ENCODE measurements around the gene RNPS1. TPM values are rescaled to one million over a fixed set of nuclear protein-coding genes. Genes with fewer than 3 reads are reported as not detected.

RNPS1 gene
- total and polyA plus RNA-seq, 2 of the 4 experiments (the other 2 are of a cell fraction): 57.5 to 192 TPM

GRCh38 chr16:2288726-2289125, 20.8 kb upstream of the RNPS1 start:
- 56% methylated on average over 5 of the region's 8 CpGs; no CpG with 5 or more reads in 1 of the 2 experiments for WGBS, 2 experiments (ENCODE audit: extremely low coverage in 2 of 2, insufficient read length in 1 of 2)
- ChIA-PET POLR2A (ENCODE audit: unreplicated experiment) (no interaction called here), CTCF (no interaction called here)
- H2BK120ac ChIP-seq (ENCODE audit: low read depth, low read length): no peak overlapping the region
- intact Hi-C loops (cut with micrococcal nuclease): no loop called here
- H2AFZ ChIP-seq (replicated peaks; ENCODE audit: low read length, poor library complexity): no peak overlapping the region
- no peak overlapping the region for H3K23ac ChIP-seq (ENCODE audit: low read depth, low read length)
- in situ Hi-C loops (cut with MboI; ENCODE audit: low sequenced_read_pairs): no loop called here
- H4K91ac ChIP-seq (ENCODE audit: insufficient read depth, low read depth, low read length): no peak overlapping the region
- H3K27ac ChIP-seq (ENCODE audit: insufficient read depth, low read length): no peak overlapping the region
- H3K9me3 ChIP-seq (ENCODE audit: control insufficient read depth, insufficient read depth, low read length): no peaks in the 10 kb centered on the region
- no peak overlapping the region for H2AK9ac ChIP-seq (replicated peaks; ENCODE audit: low read depth, low read length, poor library complexity)
- no peak overlapping the region for H3K18ac ChIP-seq (ENCODE audit: low read depth, low read length)
- H3K56ac ChIP-seq (ENCODE audit: extremely low read depth, insufficient read depth, low read length): no peak overlapping the region
- TF ChIP-seq RCOR1 (IDR thresholded peaks at IDR 0.05; ENCODE audit: insufficient replicate concordance, low read length): no peak
- no peak for TF ChIP-seq CHD1 (IDR thresholded peaks at IDR 0.05; ENCODE audit: low read depth, low read length)
- no peak for TF ChIP-seq SMC3 (IDR thresholded peaks at IDR 0.05; ENCODE audit: low read depth, low read length)
- no peak for TF ChIP-seq MXI1 (IDR thresholded peaks at IDR 0.05; ENCODE audit: borderline replicate concordance, low read depth, low read length)
- TF ChIP-seq CEBPB (IDR thresholded peaks at IDR 0.05; ENCODE audit: low read depth, low read length): no peak
- no peak for TF ChIP-seq RFX5 (IDR thresholded peaks at IDR 0.05; ENCODE audit: low read depth, low read length)
- no peak for TF ChIP-seq POLR2A (IDR thresholded peaks at IDR 0.05; ENCODE audit: low read depth, low read length)
- TF ChIP-seq, protein P1, sequence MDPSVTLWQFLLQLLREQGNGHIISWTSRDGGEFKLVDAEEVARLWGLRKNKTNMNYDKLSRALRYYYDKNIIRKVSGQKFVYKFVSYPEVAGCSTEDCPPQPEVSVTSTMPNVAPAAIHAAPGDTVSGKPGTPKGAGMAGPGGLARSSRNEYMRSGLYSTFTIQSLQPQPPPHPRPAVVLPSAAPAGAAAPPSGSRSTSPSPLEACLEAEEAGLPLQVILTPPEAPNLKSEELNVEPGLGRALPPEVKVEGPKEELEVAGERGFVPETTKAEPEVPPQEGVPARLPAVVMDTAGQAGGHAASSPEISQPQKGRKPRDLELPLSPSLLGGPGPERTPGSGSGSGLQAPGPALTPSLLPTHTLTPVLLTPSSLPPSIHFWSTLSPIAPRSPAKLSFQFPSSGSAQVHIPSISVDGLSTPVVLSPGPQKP (IDR thresholded peaks at IDR 0.05; ENCODE audit: borderline replicate concordance, low read depth, low read length): no peak
- TF ChIP-seq CTCF (conservative IDR thresholded peaks at IDR 0.05; ENCODE audit: low read depth, low read length): no peak
- TF ChIP-seq BHLHE40 (IDR thresholded peaks at IDR 0.05; ENCODE audit: low read depth, low read length): no peak
- no peak for TF ChIP-seq USF2 (IDR thresholded peaks at IDR 0.05; ENCODE audit: low read depth, low read length)
- TF ChIP-seq NFE2L2 (IDR thresholded peaks at IDR 0.05; ENCODE audit: low read depth, low read length): no peak
- no peak for TF ChIP-seq RAD21 (IDR thresholded peaks at IDR 0.05; ENCODE audit: low read length)
- no peak for TF ChIP-seq FOS (IDR thresholded peaks at IDR 0.05; ENCODE audit: low read depth, low read length)
- TF ChIP-seq MAFK (IDR thresholded peaks at IDR 0.05; ENCODE audit: low read depth, low read length): no peak
- TF ChIP-seq MAZ (IDR thresholded peaks at IDR 0.05; ENCODE audit: borderline replicate concordance, low read depth, low read length): no peak
- no peak overlapping the region for H4K5ac ChIP-seq (ENCODE audit: low read depth, low read length)
- no peak overlapping the region for H3K4me3 ChIP-seq (ENCODE audit: insufficient read depth, low read depth, low read length)
- H2BK15ac ChIP-seq (ENCODE audit: low read depth, low read length): no peak overlapping the region
- dilution Hi-C loops (cut with HindIII; ENCODE audit: low sequenced_read_pairs, unreplicated experiment): no loop called here
- no peak overlapping the region for H3K4me2 ChIP-seq (ENCODE audit: low read depth, low read length)
- H2BK5ac ChIP-seq (ENCODE audit: low read depth, low read length, poor library complexity, severe bottlenecking): no peak overlapping the region
- no TSS peak for BruUV-seq (replicated peaks)
- H4K8ac ChIP-seq (ENCODE audit: low read depth in 2 of 2, low read length in 2 of 2): no peak overlapping the region
- H2BK20ac ChIP-seq (ENCODE audit: low read depth, low read length): no peak overlapping the region
- H3K27me3 ChIP-seq (ENCODE audit: control insufficient read depth, insufficient read depth, low read length): peaks cover 16% of the 10 kb centered on the region
- H3K79me1 ChIP-seq (ENCODE audit: low read depth in 1 of 2, low read length in 2 of 2): no peaks in the 10 kb centered on the region
- H3K4me1 ChIP-seq (ENCODE audit: control insufficient read depth, insufficient read depth, low read length): no peaks in the 10 kb centered on the region
- no peak overlapping the region for H3K4ac ChIP-seq (ENCODE audit: low read depth, low read length)
- no peaks in the 10 kb centered on the region for H3K9me1 ChIP-seq (ENCODE audit: insufficient read depth, low read length)
- H3K14ac ChIP-seq (replicated peaks; ENCODE audit: low read depth, low read length): no peak overlapping the region
- no peak overlapping the region for H2AK5ac ChIP-seq (ENCODE audit: low read depth, low read length)
- ATAC-seq (ENCODE audit: low read depth): no peak
- DNase-seq: no peak
- H3K9ac ChIP-seq (ENCODE audit: low read depth, low read length): no peak overlapping the region
- H4K20me1 ChIP-seq (ENCODE audit: insufficient read depth, low read length): no peaks in the 10 kb centered on the region
- no peaks in the 10 kb centered on the region for H3K36me3 ChIP-seq (ENCODE audit: control insufficient read depth, insufficient read depth, low read length)

All from IMR-90 (cell line).